Hindlimb muscle (tissue), 1 donor: Measurements from ENCODE around the gene DCAF11. TPM values are rescaled to one million over a fixed set of nuclear protein-coding genes. Genes with fewer than 3 reads are reported as not detected.

Source experiments
- DNase-seq: peaks from one replicate; pipeline ENCODE4 v3.0.0-alpha.2; 2013
- polyA plus RNA-seq: library from polyadenylated mRNA; unstranded; fragments of 120-200 nt; gene quantifications from one replicate; pipeline ENCODE4 v1.2.1, GENCODE V29; 2013; ENCODE audit not compliant: insufficient read length

Gene DCAF11
- polyA plus RNA-seq, 1 donor = 48.2 TPM

GRCh38 chr14:24079491-24080141, 35.0 kb upstream of the DCAF11 start:
- DNase-seq = no peak

- DNase-seq = no peak
Observed at GRCh38 chr14:24080142-24080530, 34.4 kb upstream of the DCAF11 start.

GRCh38 chr14:24080888-24081738, 33.5 kb upstream of the DCAF11 start:
- DNase-seq = peak; percentile 28

GRCh38 chr14:24081739-24082211, 32.8 kb upstream of the DCAF11 start:
- no peak for DNase-seq

GRCh38 chr14:24082411-24083080, 32.0 kb upstream of the DCAF11 start:
- DNase-seq = no peak

GRCh38 chr14:24083462-24083861, 31.1 kb upstream of the DCAF11 start:
- DNase-seq = no peak

GRCh38 chr14:24084440-24084839, 30.1 kb upstream of the DCAF11 start:
- DNase-seq = no peak

GRCh38 chr14:24085215-24085614, 29.4 kb upstream of the DCAF11 start:
- no peak for DNase-seq

GRCh38 chr14:24086193-24086955, 28.2 kb upstream of the DCAF11 start:
- no peak for DNase-seq

- no peak for DNase-seq
Observed at GRCh38 chr14:24087004-24087403, 27.6 kb upstream of the DCAF11 start.

- no peak for DNase-seq
Observed at GRCh38 chr14:24088095-24088494, 26.5 kb upstream of the DCAF11 start.

GRCh38 chr14:24089890-24090289, 24.7 kb upstream of the DCAF11 start:
- no peak for DNase-seq

GRCh38 chr14:24092110-24092504, 22.5 kb upstream of the DCAF11 start:
- no peak for DNase-seq

GRCh38 chr14:24092505-24093206, 21.9 kb upstream of the DCAF11 start:
- DNase-seq = no peak

GRCh38 chr14:24093207-24093900, 21.2 kb upstream of the DCAF11 start:
- peak; percentile 13 for DNase-seq

GRCh38 chr14:24093901-24094840, 20.4 kb upstream of the DCAF11 start, which contains the start of gene PCK2:
PCK2 (plus strand) TSS chr14:24094311; CDS start chr14:24094406, 95 bp downstream.
- DNase-seq = peak; percentile 68

GRCh38 chr14:24094841-24095270, 19.7 kb upstream of the DCAF11 start:
- no peak for DNase-seq

- no peak for DNase-seq
Observed at GRCh38 chr14:24095271-24096068, 19.1 kb upstream of the DCAF11 start.
